Brain microvascular endothelial cell (primary cell): ENCODE results near the gene DPH3.
"Not testable (repeated sequence)": the region's sequence is repeated elsewhere in the genome, so short reads cannot be mapped to it uniquely, and the experiment has no call there.

Source experiments
- DNase-seq: peaks from one replicate; pipeline ENCODE4 v3.0.0-alpha.2; 2020
- H3K27ac ChIP-seq: fragments of 250-450 bp; sonication (Bioruptor Pico); 2 replicates; pipeline ENCODE4 v1.5.1; 2020; ENCODE audit warnings: mild to moderate bottlenecking, moderate library complexity
- H3K27me3 ChIP-seq: fragments of 250-450 bp; sonication (Bioruptor Pico); replicated peaks from 2 replicates; pipeline ENCODE4 v1.5.1; 2020; ENCODE audit warnings: mild to moderate bottlenecking
- H3K36me3 ChIP-seq: fragments of 250-450 bp; sonication (Bioruptor Pico); replicated peaks from 2 replicates; pipeline ENCODE4 v1.5.1; 2020; ENCODE audit warnings: mild to moderate bottlenecking
- H3K4me3 ChIP-seq: 2 replicates; pipeline ENCODE4 v1.5.1; 2011; ENCODE audit warnings: low read depth, mild to moderate bottlenecking, control low read depth, low read length, moderate library complexity
- CTCF ChIP-seq: IDR thresholded peaks from 2 replicates; pipeline ENCODE4 v1.5.1; 2011; ENCODE audit warnings: low read depth, mild to moderate bottlenecking, moderate library complexity, low read length, control low read depth, inconsistent platforms; ENCODE audit errors: missing control alignments
- in situ Hi-C: cut with HindIII; loops from 2 replicates; pipeline ENCODE4 v1.10.0; 2017; ENCODE audit warnings: low sequenced_read_pairs, low pct_ligation_motif_present

The DPH3 gene

GRCh38 chr3:16264708-16265454 is at the start of gene DPH3, which contains the start of gene OXNAD1:
Gene DPH3 (minus strand): TSS chr3:16264943. CDS start chr3:16264876, 67 bp downstream.
Gene OXNAD1 (plus strand): TSS chr3:16265212. CDS start chr3:16270953, 5,741 bp downstream.
- peak; percentile 13 for TF ChIP-seq CTCF
- Histone ChIP-seq H3K36me3 (peaks cover 6% of the 10 kb centered on the region), H3K4me3 (peak within 1 kb of the TSS; percentile 94), H3K27me3 (no peaks in the 10 kb centered on the region), H3K27ac (peak within 1 kb of the TSS; percentile 85)
- in situ Hi-C loops: no loop called here
- peak; percentile 100 for DNase-seq

- H3K36me3 ChIP-seq: peaks cover 48% of the 10 kb centered on the region
- no peaks in the 10 kb centered on the region for H3K27me3 ChIP-seq
- no peak overlapping the region for H3K27ac ChIP-seq
- TF ChIP-seq CTCF: no peak
- no peak for DNase-seq
- in situ Hi-C loops: no loop called here
- H3K4me3 ChIP-seq: no peak overlapping the region
Measured at GRCh38 chr3:16313886-16314645, 49.3 kb upstream of the DPH3 start.

GRCh38 chr3:16311960-16312451 is 47.3 kb upstream of the DPH3 start:
- H3K36me3 ChIP-seq: peaks cover 33% of the 10 kb centered on the region

GRCh38 chr3:16310486-16310885 is 45.7 kb upstream of the DPH3 start:
- DNase-seq, H3K27ac ChIP-seq, H3K27me3 ChIP-seq, in situ Hi-C loops, H3K4me3 ChIP-seq: not testable (repeated sequence)
- peaks cover 20% of the 10 kb centered on the region for H3K36me3 ChIP-seq

More at GRCh38 chr3:16311960-16312451, 47.3 kb upstream of the DPH3 start:
- DNase-seq: no peak
- no peaks in the 10 kb centered on the region for H3K27me3 ChIP-seq
- H3K27ac ChIP-seq: no peak overlapping the region
- in situ Hi-C loops: no loop called here
- TF ChIP-seq CTCF: no peak
- no peak overlapping the region for H3K4me3 ChIP-seq

- peaks cover 11% of the 10 kb centered on the region for H3K36me3 ChIP-seq
- H3K4me3 ChIP-seq: no peak overlapping the region
- no peak for TF ChIP-seq CTCF
- H3K27ac ChIP-seq: peak overlapping the region; percentile 20
- H3K27me3 ChIP-seq: no peaks in the 10 kb centered on the region
- in situ Hi-C loops: no loop called here
- peak; percentile 46 for DNase-seq
Measured at GRCh38 chr3:16309558-16309957, 44.8 kb upstream of the DPH3 start.

DNA sequence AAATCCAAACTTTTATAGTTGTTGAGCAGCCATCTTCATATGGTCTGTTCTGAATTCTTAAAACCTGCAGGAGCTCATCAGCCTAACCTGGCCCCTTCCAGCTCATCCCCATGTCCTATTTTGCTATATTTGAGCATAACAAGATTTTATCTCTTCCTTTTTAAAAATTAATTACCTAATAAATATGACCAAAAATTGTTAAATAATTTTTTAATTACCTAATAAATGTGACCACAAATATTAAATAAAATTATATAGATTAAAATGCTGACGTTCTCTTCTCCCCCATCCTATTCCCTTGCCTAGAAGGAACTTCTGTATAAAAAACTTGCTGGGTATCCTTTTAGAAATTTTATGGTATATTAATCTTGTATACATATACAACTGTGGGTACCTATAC is 44.0 kb upstream of the DPH3 start:
- peaks cover 4% of the 10 kb centered on the region for H3K36me3 ChIP-seq
- in situ Hi-C loops: no loop called here
- H3K4me3 ChIP-seq: no peak overlapping the region
- no peak for TF ChIP-seq CTCF
- H3K27ac ChIP-seq: peak overlapping the region; percentile 18
- no peak for DNase-seq
- H3K27me3 ChIP-seq: no peaks in the 10 kb centered on the region
